GM21723 (cell line): ENCODE measurements around the gene ANKRD10.
A peak's percentile ranks its signal among the peaks of the same experiment; 100 is the strongest.
"Not testable (repeated sequence)": the region's sequence is repeated elsewhere in the genome, so short reads cannot be mapped to it uniquely, and the experiment has no call there.

ENCODE experiments used
- ATAC-seq: cut with Tn5 transposase; IDR thresholded peaks from one replicate; pipeline ENCODE4 v1.9.1; 2021; ENCODE audit warnings: mild to moderate bottlenecking, moderate library complexity; ENCODE audit not compliant: unreplicated experiment

The ANKRD10 gene

GRCh38 chr13:110915057-110915873 is at the start of gene ANKRD10:
Gene ANKRD10, minus strand, starts transcription at chr13:110915069. Its CDS starts 135 bp downstream, at chr13:110914934.
- peak; percentile 79 for ATAC-seq

- no peak for ATAC-seq
Measured at GRCh38 chr13:110964229-110965037, 49.6 kb upstream of the ANKRD10 start.

- no peak for ATAC-seq
Measured at GRCh38 chr13:110963554-110963970, 48.7 kb upstream of the ANKRD10 start.

GRCh38 chr13:110961959-110962358 is 47.1 kb upstream of the ANKRD10 start:
- no peak for ATAC-seq

- ATAC-seq: no peak
Measured at GRCh38 chr13:110960204-110960603, 45.3 kb upstream of the ANKRD10 start.

GRCh38 chr13:110957931-110958330 is 43.1 kb upstream of the ANKRD10 start:
- ATAC-seq: no peak

- ATAC-seq: no peak
Measured at GRCh38 chr13:110957181-110957884, 42.5 kb upstream of the ANKRD10 start.

GRCh38 chr13:110956216-110956615 is 41.3 kb upstream of the ANKRD10 start:
- ATAC-seq: not testable (repeated sequence)

GRCh38 chr13:110955608-110956007 is 40.7 kb upstream of the ANKRD10 start:
- ATAC-seq: not testable (repeated sequence)

GRCh38 chr13:110955072-110955503 is 40.2 kb upstream of the ANKRD10 start:
- ATAC-seq: peak; percentile 72

- not testable (repeated sequence) for ATAC-seq
Measured at GRCh38 chr13:110954533-110954920, 39.7 kb upstream of the ANKRD10 start.

GRCh38 chr13:110953833-110954532 is 39.1 kb upstream of the ANKRD10 start:
- ATAC-seq: no peak

GRCh38 chr13:110953416-110953815 is 38.5 kb upstream of the ANKRD10 start:
- ATAC-seq: no peak

- peak; percentile 56 for ATAC-seq
Measured at GRCh38 chr13:110952135-110952534, 37.3 kb upstream of the ANKRD10 start.

GRCh38 chr13:110950819-110951570 is 36.1 kb upstream of the ANKRD10 start:
- no peak for ATAC-seq

GRCh38 chr13:110950356-110950755 is 35.5 kb upstream of the ANKRD10 start:
- ATAC-seq: no peak

- no peak for ATAC-seq
Measured at GRCh38 chr13:110949628-110950027, 34.8 kb upstream of the ANKRD10 start.

GRCh38 chr13:110949116-110949515 is 34.2 kb upstream of the ANKRD10 start:
- no peak for ATAC-seq

GRCh38 chr13:110947338-110947737 is 32.5 kb upstream of the ANKRD10 start:
- not testable (repeated sequence) for ATAC-seq
